HG02678 (cell line): ENCODE measurements around the gene CXCL16.
A peak's percentile ranks its signal among the peaks of the same experiment; 100 is the strongest.
"Not testable (repeated sequence)": the region's sequence is repeated elsewhere in the genome, so short reads cannot be mapped to it uniquely, and the experiment has no call there.

Source experiments
- ATAC-seq: cut with Tn5 transposase; IDR thresholded peaks from one replicate; pipeline ENCODE4 v1.9.1; 2021; ENCODE audit warnings: mild to moderate bottlenecking, moderate library complexity; ENCODE audit not compliant: unreplicated experiment

The CXCL16 gene

GRCh38 chr17:4722678-4723240, 17.0 kb downstream of the CXCL16 start:
- ATAC-seq, result no peak

DNA sequence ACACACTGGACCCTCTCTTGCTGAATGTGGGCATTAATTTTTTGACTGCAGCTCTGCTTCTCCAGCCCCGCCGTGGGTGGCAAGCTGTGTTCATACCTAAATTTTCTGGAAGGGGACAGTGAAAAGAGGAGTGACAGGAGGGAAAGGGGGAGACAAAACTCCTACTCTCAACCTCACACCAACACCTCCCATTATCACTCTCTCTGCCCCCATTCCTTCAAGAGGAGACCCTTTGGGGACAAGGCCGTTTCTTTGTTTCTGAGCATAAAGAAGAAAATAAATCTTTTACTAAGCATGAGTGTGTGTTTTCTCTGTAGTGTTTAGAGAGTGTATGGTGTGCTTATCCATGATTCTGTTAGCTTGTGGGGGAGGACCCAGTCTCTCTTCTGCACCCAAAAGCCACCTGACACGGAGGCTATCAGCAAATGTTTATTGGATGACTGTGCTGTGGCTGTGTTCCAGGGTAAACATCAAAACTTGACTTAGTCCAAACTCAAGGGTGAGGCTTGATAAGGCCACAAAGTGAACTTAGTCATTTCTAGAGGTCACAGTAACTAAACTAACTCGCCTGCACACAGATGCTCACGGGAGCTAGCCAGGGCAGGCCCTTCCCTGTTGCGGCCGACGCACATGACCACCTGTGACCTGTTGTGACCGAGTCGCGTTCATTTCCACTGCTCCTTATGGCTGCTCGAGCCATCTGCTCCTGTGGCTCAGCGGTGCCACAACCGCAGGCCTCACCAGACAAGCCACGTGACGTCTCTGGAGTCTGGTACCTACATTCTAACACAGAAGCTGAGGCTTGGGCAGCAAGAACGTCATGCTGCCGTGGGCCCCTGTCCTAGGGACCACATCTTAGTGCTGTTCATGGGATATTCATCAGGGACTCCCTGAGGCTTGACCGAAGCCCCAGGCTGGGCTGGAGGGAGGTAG, 18.3 kb downstream of the CXCL16 start:
- ATAC-seq, result no peak

DNA sequence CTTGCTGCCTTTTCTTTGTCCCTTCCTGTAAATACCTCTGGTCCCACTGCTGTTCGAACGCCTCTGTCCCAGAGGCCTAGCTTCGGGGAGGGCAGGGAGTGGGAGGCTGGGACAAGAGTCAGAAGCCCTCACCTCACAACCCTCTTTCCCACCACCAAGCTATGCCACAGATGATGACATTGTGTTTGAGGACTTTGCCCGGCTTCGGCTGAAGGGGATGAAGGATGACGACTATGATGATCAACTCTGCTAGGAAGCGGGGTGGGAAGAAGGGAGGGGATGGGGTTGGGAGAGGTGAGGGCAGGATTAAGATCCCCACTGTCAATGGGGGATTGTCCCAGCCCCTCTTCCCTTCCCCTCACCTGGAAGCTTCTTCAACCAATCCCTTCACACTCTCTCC, 18.9 kb downstream of the CXCL16 start:
- no peak for ATAC-seq

DNA sequence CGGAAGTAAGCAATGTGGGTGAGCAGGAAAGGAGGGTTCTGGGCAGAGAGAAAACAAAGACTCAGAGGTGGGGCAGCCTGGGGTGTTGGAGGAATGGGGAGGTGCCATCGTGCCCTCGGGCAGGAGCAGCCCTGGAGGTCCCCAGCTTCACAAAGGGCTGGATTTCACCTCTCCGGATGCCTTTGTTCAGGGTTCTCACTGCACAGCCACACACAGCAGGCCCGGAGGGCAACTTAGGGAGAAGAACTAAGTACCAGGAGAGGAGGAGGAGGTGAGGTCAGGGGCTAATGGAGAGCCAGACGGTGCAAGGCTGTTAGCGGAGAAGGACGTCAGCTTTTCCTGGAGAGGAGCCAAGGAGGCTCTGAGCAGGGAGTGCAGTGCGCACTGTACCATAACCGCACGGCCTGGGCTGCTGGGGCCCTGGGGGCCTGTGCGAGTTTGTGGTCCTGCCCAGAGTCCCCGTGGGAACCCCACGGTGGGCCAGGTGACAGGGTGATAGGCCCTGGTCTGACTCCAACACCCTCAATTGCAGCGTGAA, 20.0 kb downstream of the CXCL16 start:
- ATAC-seq, result no peak

DNA sequence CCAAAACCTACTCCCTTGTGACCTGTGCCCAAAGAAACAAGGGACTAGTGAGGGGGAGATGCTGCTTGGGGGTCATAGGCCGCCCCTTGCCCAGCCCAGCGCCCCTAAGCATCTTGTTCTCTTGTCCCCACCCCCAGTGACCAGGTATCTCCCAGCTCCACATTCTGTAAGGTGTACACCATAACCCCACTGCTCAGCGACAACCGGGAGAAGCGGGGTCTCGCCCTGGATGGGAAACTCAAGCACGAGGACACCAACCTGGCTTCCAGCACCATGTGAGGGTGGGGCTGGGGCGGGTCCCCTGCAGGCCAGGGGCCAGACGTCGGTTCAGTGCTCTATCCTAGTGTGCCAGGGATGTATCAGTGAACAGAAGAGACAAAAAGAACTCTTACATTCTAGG, 20.6 kb downstream of the CXCL16 start:
- no peak for ATAC-seq

GRCh38 chr17:4718276-4718675, 21.5 kb downstream of the CXCL16 start:
- ATAC-seq, result no peak

DNA sequence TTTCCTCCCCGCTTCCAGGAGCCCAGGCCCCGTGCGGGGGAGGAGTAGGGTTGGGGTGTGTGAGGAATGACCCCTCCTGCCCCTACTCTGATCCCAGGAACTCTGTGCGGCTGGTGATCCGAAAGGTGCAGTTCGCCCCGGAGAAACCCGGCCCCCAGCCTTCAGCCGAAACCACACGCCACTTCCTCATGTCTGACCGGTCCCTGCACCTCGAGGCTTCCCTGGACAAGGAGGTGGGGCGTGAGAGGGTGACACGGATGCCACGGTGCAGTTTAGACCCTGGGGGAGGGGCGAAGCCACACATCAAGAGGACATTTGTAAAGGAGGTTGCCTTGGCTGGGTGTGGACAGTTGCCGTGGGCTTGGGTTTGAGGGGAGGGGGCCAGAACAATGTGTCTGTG, 21.9 kb downstream of the CXCL16 start:
- no peak for ATAC-seq

DNA sequence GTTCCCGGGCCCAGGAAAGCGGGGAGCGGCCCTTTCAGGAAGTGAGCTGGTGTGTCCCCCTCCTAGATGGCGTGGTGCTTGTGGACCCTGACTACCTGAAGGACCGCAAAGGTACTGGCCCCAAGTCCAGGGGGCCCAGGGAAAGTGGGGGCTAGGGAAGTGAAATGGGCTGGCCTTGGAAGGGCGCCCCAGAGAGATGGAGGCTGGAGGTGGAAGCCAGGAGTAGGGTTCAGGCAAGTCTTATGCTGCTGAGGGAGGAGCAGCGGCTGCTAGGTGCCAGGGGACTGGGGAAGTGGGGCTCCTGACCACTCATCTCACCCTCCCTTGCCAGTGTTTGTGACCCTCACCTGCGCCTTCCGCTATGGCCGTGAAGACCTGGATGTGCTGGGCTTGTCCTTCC, 23.6 kb downstream of the CXCL16 start:
- no peak for ATAC-seq

DNA sequence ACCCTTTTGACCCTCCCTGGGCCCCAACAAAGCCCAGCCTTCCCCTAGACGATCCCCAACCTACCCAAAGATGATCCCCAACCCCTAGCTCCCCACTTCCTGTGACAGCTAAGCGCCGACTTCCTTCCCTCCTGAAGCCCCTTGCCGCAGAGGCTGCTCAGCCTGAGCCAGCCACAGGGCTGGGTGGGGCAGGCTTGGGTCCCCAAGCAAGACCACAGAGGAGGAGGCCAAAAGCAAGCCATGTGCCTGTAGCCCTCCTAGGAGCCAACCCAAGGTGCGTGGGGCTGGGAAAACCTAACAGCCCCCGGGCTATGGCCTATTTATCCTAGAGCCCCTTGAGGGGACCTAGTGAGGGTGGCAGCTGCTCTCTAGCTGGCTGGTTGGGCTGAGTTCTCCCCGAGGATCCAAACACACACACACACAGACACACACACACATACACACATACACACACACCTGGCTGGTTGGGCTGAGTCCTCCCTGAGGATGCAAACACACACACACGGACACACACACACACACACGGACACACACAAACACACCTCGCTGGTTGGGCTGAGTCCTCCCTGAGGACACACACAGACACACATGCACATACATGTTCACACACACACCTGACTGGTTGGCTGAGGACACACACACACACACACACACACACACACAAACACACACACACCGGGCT, 24.5 kb downstream of the CXCL16 start:
- ATAC-seq, result no peak

GRCh38 chr17:4714340-4715062, 25.2 kb downstream of the CXCL16 start:
- ATAC-seq, result not testable (repeated sequence)

- ATAC-seq, result no peak
Observed at GRCh38 chr17:4712526-4712925, 27.2 kb downstream of the CXCL16 start.

GRCh38 chr17:4711661-4712181, 28.0 kb downstream of the CXCL16 start:
- ATAC-seq, result no peak

- no peak for ATAC-seq
Observed at GRCh38 chr17:4710693-4711634, 28.8 kb downstream of the CXCL16 start.

DNA sequence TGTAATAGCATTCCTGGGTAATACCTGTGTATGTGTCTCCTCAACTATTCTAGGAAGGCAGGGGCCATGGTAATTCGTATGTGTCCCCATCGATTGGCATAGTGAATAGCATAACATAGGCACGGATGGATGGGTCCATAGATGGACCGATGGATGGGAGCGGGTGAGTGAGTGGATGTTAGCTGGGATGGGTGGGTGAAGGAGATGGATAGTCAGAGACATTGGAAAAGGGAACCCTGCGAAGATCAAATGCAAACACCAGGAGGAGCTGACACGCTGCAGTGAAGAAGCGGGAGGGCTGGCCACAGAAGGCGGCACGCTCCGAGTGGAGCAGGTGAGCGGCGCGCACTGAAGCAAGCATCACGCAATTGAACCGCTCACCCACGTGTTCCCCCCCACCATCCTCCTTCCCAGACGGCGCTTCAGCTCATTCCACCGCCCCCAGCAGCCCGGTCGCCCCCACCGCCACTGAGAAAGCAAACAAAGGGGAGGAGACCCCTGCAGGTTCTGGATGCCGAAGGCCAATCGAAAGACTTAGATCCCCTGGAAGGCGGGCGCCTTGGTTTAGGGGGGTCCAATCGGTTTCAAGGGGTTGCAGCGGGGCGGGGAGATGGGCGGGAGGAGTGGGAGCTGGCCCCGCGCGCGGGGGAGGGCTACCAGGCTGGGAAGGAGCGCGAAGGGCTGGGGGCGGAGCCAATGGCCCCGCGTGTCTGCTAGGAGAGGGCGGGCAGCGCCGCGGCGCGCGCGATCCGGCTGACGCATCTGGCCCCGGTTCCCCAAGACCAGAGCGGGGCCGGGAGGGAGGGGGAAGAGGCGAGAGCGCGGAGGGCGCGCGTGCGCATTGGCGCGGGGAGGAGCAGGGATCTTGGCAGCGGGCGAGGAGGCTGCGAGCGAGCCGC, 29.7 kb downstream of the CXCL16 start, which contains the start of gene ARRB2:
ARRB2 (plus strand) TSS at position 839 of the 899 bp plus-strand sequence. CDS start 90 bp downstream, outside the sequence.
- peak; percentile 82 for ATAC-seq

DNA sequence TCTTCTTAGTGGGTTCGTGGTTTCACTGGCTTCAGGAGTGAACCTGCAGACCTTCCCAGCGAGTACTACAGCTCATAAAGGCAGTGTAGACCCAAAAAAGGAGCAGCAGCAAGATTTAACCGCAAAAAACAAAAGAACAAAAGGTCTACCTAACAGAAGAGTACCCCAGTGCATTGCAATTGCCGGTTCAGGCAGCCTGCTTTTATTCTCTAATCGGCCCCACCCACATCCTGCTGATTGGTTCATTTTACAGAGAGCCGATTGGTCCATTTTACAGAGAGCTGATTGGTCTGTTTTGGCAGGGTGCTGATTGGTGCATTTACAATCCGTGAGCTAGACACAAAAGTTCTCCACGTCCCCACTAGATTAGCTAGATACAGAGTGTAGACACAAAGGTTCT, 31.3 kb downstream of the CXCL16 start:
- ATAC-seq, result no peak

DNA sequence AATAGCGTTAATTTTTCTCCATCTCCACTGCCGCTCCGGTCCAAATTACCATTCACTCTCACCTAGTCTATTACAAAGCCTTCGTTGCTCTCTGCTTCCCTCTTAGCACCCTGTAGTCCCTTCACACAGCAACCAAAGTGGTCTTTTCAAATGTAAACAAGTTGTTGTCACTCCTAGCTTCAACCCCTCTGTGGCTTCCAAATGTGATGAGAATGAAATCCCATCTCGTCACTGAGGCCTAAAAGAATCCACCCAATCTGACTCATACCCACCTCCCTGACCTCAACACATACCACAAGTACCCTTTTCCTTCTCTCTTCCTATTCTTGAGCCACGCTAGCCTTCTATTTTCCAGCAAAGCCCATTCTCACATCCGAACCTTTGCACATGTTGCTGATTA, 33.6 kb downstream of the CXCL16 start:
- ATAC-seq, result no peak

- ATAC-seq, result no peak
Observed at GRCh38 chr17:4704991-4705390, 34.7 kb downstream of the CXCL16 start.

- not testable (repeated sequence) for ATAC-seq
Observed at GRCh38 chr17:4704574-4704907, 35.2 kb downstream of the CXCL16 start.

GRCh38 chr17:4703330-4703691, 36.4 kb downstream of the CXCL16 start:
- ATAC-seq, result no peak
